ENCODE data around the gene COL4A6.

GRCh38 chrX:108310506-108310905 lies 127.7 kb downstream of the COL4A6 start:
- TF ChIP-seq CTCF (IDR thresholded peaks at IDR 0.05; ENCODE audit: insufficient read depth, low read length, poor library complexity, severe bottlenecking) (no peak), EZH2phosphoT487 (conservative IDR thresholded peaks at IDR 0.05; ENCODE audit: low read length) (no peak)
